Daoy (cell line): ENCODE measurements around the gene MIX23. TPM values are rescaled to one million over a fixed set of nuclear protein-coding genes. Genes with fewer than 3 reads are reported as not detected.

Experiments used
- DNase-seq: peaks from one replicate; pipeline ENCODE4 v3.0.0-alpha.2; 2015; ENCODE audit warnings: low read depth
- total RNA-seq: library from RNA; depleted of rRNA; stranded (reverse); fragments of >200 nt; shearing (Covaris generic); gene quantifications from 2 replicates; pipeline ENCODE4 v1.2.3, GENCODE V29; 2014; rRNA removed

The MIX23 gene
- total RNA-seq, 1 experiment from 2014 or later, result 106 TPM

- no peak for DNase-seq
Observed at GRCh38 chr3:122351612-122352011, 31.4 kb downstream of the MIX23 start.

DNA sequence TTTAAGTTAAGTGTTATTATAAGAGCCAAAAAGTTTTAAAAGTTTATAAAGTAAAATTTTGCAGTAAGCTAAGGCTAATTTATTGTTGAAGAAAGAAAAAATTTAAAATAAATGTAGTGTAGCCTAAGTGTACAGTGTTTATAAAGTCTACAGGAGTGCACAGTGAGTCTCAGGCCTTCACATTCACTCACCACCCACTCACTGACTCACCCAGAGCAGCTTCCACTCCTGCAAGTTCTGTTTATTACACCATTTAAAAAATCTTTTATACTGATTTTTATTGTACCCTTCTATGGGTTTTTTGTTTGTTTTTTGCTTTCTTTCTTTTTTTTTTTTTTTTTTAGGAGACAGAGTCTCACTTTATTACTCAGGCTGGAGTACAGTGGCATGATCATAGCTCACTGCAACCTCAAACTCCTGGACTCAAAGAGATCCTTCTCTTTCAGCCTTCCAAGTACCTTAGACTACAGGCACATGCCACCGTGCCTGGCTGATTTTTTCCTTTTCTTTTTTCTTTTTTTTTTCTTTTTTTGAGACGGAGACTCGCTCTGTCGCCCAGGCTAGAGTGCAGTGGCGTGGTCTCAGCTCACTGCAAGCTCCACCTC is 32.1 kb downstream of the MIX23 start:
- peak; percentile 26 for DNase-seq

GRCh38 chr3:122349171-122349570 is 33.9 kb downstream of the MIX23 start:
- no peak for DNase-seq

DNA sequence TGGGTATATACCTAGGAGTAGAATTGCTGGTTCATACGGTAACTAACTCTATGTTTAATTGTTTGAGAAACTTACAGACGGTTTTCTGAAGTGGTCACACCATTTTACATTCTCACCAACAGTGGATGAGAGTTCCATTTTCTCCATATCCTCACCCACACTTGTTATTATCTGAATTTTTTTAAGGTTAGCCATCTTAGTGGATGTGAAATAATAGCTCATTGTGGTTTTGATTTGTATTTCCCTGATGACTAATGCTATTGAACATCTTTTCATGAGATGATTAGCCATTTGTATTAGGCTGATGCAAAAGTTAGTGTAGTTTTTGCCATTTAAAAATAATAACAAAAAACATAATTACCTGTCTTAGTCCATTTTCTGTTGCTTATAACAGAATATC is 39.4 kb downstream of the MIX23 start:
- no peak for DNase-seq

GRCh38 chr3:122342803-122343202 is 40.2 kb downstream of the MIX23 start:
- no peak for DNase-seq

DNA sequence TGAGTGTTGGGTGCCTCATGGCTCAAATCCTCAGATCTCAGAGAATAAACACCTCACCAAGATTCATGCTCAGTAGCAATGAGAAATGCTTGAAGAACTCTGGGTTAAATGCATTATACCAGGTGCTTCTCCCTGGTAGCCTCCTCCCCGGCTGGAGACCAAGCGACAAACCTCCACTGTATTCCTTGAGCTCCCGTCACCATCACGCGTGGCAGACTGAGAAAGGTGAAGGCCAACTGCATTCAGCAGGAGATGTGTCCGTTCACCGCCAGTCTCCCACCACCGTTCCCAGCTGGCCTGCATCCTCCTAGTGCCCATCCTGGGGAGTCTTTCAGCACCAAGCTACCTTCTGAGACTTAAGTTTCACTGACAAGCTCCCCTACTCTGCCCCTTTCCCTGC is 50.5 kb downstream of the MIX23 start:
- no peak for DNase-seq

GRCh38 chr3:122331886-122332285 is 51.1 kb downstream of the MIX23 start:
- DNase-seq, result no peak

DNA sequence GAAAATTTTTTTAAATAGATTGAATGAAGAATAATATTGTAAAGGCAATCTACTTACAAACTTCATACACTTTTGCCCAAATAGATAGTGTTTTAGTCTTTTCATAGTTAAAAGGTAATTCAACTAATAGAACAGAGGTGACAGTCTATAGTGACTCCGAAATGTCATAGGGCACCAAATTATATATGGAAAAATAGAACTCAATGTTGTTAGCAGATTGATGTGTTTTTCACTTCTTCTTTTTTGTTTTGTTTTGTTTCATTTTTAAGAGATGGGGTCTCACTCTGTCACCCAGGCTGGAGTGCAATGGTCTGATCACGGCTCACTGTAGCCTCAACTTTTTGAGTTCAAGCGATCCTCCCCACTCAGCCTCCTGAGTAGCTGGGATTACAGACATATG is 57.3 kb downstream of the MIX23 start:
- no peak for DNase-seq

- no peak for DNase-seq
Observed at GRCh38 chr3:122324871-122325323, 58.1 kb downstream of the MIX23 start, which contains the start of gene CSTA. TSS of gene CSTA (plus strand) at chr3:122325248. CDS start at chr3:122325293, 45 bp downstream.

DNA sequence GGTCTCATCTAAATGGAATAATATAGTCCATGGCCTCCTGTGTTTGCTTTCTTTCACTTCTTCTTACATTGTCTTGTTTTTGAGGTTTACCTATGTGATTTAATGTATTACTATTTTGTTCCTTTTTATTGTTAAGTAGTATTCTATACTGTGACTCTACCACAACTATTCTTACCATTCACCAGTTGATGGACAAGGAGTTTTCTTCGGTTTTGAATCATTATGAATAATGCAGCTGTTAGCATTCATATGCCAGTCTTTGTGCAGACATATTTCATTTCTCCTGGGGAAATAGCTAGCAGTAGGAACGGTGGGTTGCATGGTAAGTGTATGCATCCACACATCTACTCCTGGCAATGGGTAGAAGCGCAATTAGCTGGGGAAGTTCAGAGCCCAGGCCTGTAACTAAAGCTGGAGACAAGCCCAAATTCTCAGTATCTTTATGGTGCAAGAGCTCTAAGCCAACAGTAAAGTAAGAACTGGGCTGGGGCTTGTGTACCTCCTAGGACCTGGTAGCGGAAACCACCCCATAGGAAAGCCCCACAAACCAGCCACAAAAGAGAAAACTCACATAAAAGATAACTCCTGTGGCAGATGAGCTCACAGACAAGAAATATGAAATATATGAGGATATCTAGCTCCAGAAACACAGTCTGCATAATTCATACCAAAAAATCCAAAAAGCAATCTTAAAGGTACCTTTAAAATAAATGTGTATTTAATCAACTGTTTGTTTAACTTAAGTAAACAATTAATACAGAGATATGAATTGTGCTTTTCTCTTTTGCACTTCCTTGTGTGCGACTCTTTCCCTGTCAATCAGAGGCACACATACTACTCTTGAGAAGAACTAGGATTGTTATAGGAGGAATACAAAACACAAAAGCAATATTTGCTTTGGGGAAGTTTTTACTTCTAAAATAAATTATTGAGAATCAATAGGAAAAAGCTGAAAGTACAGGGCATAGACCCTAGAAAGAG is 60.6 kb downstream of the MIX23 start:
- no peak for DNase-seq

DNA sequence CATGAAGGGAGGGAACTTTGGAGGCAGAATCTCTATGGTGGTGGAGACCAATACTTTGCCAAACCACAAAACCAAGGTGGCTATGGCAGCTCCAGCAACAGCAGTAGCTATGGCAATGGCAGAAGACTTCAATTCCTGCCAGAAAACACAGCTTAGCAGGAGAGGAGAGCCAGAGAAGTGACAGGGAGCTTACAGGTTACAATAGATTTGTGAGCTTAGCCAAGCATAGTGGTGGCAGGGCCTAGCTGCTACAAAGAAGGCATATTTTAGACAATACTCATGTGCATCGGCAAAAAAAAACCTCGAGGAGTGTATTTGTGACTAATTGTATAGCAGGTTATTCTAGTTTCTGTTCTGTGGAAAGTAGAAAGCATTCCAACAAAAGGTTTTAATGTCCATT is 64.4 kb downstream of the MIX23 start:
- DNase-seq, result no peak

- no peak for DNase-seq
Observed at GRCh38 chr3:122316368-122316767, 66.7 kb downstream of the MIX23 start.

- no peak for DNase-seq
Observed at GRCh38 chr3:122315619-122316018, 67.4 kb downstream of the MIX23 start.

- DNase-seq, result no peak
Observed at GRCh38 chr3:122314228-122314876, 68.7 kb downstream of the MIX23 start.

GRCh38 chr3:122313281-122313680 is 69.8 kb downstream of the MIX23 start:
- no peak for DNase-seq

DNA sequence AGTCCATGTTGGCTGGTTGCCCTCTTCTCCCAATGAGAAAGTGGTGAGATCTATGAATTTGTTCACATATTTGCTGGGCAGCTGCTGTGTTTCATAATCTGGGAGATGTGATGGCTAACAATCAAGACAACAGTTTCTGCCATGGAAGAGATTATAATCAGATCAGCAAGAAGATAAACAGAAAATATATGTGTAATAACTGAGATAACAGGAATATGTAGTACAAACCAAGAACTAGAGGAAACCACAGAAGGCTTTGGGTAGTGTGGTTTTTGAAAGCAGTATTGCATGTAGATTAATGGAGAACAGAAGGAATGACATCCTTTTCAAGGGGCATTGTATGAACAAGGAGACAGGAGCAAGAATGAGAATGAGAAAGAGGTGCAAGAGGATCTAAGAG is 70.2 kb downstream of the MIX23 start:
- DNase-seq, result no peak

- no peak for DNase-seq
Observed at GRCh38 chr3:122310361-122310760, 72.7 kb downstream of the MIX23 start.

Other genes with a start within 250 kb of the MIX23 start
- gene CASR, start 199.6 kb downstream of the MIX23 start, total RNA-seq, result not detected in 2 replicates
- gene CSTA, start 58.0 kb downstream of the MIX23 start, total RNA-seq, result not detected in 2 replicates
- 25.2 and 52.5 TPM in 2 replicates for gene FAM162A, start 951 bp upstream of the MIX23 start, total RNA-seq
- 6.2 and 6.5 TPM in 2 replicates for gene WDR5B, start 32.8 kb upstream of the MIX23 start, total RNA-seq
- 21.5 and 32.1 TPM in 2 replicates for gene KPNA1, start 131.7 kb upstream of the MIX23 start, total RNA-seq
- 11.9 and 26.3 TPM in 2 replicates for gene PARP9, start 181.1 kb upstream of the MIX23 start, total RNA-seq
- gene DTX3L, start 181.1 kb upstream of the MIX23 start, total RNA-seq, result 13.7 and 14.7 TPM in 2 replicates
- under 0.01 TPM in 1 of 2 replicates, not detected in the other for gene PARP15, start 194.4 kb upstream of the MIX23 start, total RNA-seq